Neural progenitor cell (in vitro differentiated cells): ENCODE data around the gene PRPF4.

Experiments
- EZH2 ChIP-seq: fragments of 200-600 bp; sonication (generic); IDR thresholded peaks from 2 replicates; pipeline ENCODE4 v1.6.1; 2017; ENCODE audit warnings: antibody characterized with exemption, mild to moderate bottlenecking, moderate library complexity
- TF ChIP-seq, protein P1 (sequence below): fragments of 200-600 bp; sonication (generic); IDR thresholded peaks from 2 replicates; pipeline ENCODE4 v1.5.1; 2017; ENCODE audit warnings: antibody characterized with exemption, mild to moderate bottlenecking

DNA sequence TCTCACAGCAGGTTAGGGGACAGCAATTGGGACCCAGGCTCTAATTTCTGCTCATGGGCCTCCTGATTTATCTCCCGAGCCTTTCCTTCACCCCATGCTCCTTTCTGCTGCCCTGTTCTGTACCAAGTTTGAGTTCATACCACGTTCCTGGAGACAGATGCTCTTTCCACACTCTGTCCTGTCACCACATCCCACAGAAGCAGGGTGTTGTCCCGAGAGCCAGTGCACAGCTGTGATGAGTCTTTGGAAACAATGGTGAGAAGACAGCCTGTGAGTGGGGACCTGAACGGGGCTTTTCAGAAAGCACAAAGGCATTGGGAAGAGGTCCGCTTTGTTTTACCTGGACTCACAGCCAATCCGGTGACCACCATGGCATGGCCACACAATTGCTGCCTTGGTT, 47.2 kb downstream of the PRPF4 start:
- TF ChIP-seq EZH2 = no peak
- TF ChIP-seq, protein P1, sequence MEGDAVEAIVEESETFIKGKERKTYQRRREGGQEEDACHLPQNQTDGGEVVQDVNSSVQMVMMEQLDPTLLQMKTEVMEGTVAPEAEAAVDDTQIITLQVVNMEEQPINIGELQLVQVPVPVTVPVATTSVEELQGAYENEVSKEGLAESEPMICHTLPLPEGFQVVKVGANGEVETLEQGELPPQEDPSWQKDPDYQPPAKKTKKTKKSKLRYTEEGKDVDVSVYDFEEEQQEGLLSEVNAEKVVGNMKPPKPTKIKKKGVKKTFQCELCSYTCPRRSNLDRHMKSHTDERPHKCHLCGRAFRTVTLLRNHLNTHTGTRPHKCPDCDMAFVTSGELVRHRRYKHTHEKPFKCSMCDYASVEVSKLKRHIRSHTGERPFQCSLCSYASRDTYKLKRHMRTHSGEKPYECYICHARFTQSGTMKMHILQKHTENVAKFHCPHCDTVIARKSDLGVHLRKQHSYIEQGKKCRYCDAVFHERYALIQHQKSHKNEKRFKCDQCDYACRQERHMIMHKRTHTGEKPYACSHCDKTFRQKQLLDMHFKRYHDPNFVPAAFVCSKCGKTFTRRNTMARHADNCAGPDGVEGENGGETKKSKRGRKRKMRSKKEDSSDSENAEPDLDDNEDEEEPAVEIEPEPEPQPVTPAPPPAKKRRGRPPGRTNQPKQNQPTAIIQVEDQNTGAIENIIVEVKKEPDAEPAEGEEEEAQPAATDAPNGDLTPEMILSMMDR = no peak
